RKO (cell line): ENCODE data around the gene AHRR.

Source experiments
- DNase-seq: peaks from one replicate; pipeline ENCODE4 v3.0.0-alpha.2; 2016; ENCODE audit warnings: low spot score

AHRR gene

DNA sequence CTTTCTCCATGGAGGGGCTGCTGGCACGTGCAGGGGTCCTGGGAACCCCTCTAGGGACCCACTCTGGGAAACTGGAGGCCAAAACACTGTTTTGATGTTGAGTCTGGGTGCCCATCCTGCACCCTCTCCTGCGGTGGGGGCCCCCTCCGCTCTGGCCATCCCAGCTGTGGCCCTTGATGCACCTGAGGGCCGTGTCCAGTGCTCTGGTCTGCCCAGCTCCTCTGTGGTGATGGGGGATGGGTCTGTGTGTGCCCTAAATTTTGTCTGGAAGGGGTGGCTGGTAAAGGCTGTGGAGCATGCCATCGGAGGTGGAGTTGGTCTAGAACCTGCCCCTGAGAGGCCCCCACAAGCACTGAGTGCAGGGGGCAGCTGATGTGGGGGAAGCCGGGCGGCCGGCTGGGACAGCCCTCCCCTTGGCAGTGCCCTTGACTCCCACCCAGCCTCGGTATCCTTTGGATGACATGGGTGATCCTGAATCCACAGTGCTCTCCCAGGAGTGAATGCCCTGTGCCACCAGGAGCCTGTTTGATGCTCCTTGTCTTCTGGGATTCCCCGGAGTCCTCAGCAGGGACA is 26.3 kb downstream of the AHRR start:
- DNase-seq: no peak

- no peak for DNase-seq
Observed at GRCh38 chr5:348726-349125, 27.2 kb downstream of the AHRR start.

GRCh38 chr5:350355-350754 is 28.8 kb downstream of the AHRR start:
- DNase-seq: no peak

GRCh38 chr5:351084-351920 is 29.8 kb downstream of the AHRR start:
- DNase-seq: no peak

GRCh38 chr5:351921-352245 is 30.4 kb downstream of the AHRR start:
- no peak for DNase-seq

- no peak for DNase-seq
Observed at GRCh38 chr5:352639-353611, 31.4 kb downstream of the AHRR start.

- DNase-seq: no peak
Observed at GRCh38 chr5:353612-354580, 32.4 kb downstream of the AHRR start.

GRCh38 chr5:354581-355378 is 33.3 kb downstream of the AHRR start:
- no peak for DNase-seq

DNA sequence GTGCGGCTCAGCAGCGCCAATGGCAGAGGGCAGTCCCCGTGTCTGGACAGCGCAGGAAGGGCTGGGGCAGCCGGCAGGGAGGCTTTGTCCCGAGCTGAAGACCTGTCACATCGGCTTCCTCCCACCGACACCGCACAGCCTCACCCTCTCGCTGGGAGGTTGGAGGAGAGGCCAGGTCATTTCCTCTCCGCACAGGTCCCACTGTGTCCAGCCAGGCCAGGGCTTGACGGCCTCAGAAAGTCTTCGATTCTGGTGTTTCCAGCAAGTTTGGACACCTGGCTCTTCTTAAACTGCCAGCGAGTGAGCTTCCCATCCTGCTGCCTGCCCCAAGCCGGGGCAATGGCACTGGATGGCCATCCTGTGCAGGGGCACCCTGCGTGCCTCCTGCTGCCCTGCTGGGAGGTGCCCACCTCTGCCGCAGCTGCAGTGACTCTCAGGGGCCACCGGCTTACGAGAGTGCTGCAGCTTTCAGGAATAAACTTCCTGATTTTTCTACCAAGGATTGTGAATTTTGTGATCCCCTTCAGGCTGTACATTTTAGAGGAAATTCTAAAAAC is 33.9 kb downstream of the AHRR start:
- no peak for DNase-seq

GRCh38 chr5:355958-356357 is 34.4 kb downstream of the AHRR start:
- no peak for DNase-seq

- DNase-seq: no peak
Observed at GRCh38 chr5:359301-359897, 37.9 kb downstream of the AHRR start.

GRCh38 chr5:360257-361027 is 38.9 kb downstream of the AHRR start:
- DNase-seq: no peak

GRCh38 chr5:362189-362588 is 40.7 kb downstream of the AHRR start:
- no peak for DNase-seq

DNA sequence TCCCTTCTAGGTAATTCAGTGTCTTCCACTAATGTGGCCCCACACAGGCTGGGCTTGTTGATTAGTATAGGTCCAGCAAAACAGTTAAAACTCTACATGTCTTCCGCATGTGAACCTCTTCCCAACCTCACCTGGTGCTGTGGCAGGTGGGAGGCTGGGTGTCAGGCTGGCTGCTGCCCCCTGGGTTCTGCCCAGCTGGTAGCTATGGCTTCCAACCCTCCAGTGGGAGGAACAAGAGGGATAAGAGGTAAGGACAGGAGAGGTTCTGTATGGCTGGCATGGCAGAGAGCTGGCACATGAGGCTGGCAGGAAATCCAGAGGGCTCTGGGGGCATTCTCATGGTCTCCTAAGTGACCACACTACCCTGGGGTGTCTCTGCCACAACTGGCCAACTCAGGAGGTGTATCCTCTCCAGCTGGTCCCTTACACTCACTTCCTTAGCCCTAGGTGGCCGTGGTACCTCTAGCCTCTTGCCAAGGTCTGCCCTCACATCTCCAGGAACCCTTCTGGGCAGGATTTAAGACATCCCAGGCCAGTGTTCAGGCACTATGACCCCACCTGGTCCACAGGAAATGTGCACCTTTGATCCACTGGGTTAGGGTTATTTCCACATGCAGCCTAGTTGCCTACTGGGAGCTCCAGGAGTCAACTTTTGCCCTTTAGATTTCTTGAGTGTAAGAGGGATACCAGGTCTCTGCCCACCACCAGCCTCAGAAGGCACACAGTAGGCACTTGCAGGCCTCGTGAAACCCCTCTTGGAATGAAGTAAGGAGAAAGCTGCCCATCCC is 41.7 kb downstream of the AHRR start:
- no peak for DNase-seq

GRCh38 chr5:364497-364896 is 43.0 kb downstream of the AHRR start:
- no peak for DNase-seq

- no peak for DNase-seq
Observed at GRCh38 chr5:366541-367357, 45.2 kb downstream of the AHRR start.

DNA sequence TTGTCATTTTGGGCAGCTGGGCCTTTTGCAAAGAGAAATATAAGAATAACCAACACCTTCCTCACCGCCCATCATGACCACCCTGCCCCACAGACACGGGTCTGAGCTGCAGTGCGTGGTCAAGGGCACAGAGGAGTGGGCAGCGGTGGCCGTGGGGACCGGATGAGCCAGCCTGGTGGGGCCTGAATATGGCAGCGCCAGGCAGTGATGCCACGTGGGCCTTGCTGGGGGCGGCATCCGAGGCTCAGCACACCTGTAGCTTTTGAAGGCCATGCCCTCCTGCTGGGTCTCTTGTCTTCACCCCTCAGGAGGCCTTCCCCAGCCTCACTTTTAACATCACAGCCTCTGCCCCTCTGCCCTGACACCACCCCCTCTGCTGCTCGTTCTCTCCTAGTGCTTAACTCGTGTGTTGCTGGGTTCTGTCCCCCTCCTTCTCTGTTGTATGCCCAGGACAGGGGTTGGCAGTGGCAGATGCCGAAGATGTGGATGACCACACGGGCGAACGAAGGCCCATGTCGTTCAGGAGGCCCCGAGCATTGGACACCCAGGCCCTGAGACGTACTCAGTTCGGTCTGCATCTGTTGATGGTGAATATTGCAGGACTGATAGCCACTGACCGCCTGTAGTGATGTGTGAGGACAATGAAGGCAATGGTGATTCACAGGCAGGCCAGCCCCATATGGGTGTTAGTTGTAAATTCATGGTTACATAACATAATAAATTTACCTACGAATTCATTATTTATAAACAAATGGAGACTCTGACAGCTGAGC is 46.0 kb downstream of the AHRR start:
- DNase-seq: no peak
